ENCODE measurements around the gene SUN2. TPM values are rescaled to one million over a fixed set of nuclear protein-coding genes. Genes with fewer than 3 reads are reported as not detected.

SUN2 gene
- total RNA-seq, 3 donors from 2014 or later (not counting 1 experiment from before 2014, with no cell fraction given) = 882 to 1,056 (median 886) TPM

DNA sequence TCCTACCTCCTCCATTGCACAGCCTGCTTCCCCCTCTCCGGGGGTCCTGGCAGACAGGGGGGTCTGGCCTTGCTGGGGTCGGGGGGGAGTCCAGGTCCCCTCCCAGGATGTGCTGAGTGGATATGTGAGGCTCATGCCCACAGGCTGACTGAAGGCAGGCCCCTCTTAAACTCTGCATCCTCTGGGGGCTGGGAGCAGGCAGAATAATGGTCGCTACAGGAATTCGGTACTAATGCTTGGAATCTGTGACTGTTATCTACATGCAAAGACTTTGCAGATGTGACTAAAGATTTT lies 1.6 kb upstream of the SUN2 start:
- H3K36me3 ChIP-seq (ENCODE audit: control insufficient read depth, insufficient read depth, low read length) = peaks cover 13% of the 10 kb centered on the region
- peak overlapping the region; percentile 41 for H3K4me3 ChIP-seq (ENCODE audit: low read length)
- H3K27ac Mint-ChIP-seq = peak overlapping the region; percentile 88 to 91
- peaks cover 71% of the 10 kb centered on the region for H3K4me1 ChIP-seq (ENCODE audit: control insufficient read depth, insufficient read depth, low read length)
- no peaks in the 10 kb centered on the region for H3K27me3 Mint-ChIP-seq (ENCODE audit: low read depth in 2 of 2)
- WGBS (ENCODE audit: insufficient coverage) = 54% methylated on average over 3 of the region's 4 CpGs
- no peaks in the 10 kb centered on the region for H3K9me3 Mint-ChIP-seq
- DNase-seq (no peak), ATAC-seq (no peak)
- no peaks in the 10 kb centered on the region for H3K27me3 ChIP-seq (ENCODE audit: control insufficient read depth, insufficient read depth, low read length)
- H3K4me3 Mint-ChIP-seq = peak overlapping the region; percentile 94
- peaks cover 50 to 55% of the 10 kb centered on the region in 2 donors for H3K4me1 Mint-ChIP-seq
- TF ChIP-seq, protein P1, sequence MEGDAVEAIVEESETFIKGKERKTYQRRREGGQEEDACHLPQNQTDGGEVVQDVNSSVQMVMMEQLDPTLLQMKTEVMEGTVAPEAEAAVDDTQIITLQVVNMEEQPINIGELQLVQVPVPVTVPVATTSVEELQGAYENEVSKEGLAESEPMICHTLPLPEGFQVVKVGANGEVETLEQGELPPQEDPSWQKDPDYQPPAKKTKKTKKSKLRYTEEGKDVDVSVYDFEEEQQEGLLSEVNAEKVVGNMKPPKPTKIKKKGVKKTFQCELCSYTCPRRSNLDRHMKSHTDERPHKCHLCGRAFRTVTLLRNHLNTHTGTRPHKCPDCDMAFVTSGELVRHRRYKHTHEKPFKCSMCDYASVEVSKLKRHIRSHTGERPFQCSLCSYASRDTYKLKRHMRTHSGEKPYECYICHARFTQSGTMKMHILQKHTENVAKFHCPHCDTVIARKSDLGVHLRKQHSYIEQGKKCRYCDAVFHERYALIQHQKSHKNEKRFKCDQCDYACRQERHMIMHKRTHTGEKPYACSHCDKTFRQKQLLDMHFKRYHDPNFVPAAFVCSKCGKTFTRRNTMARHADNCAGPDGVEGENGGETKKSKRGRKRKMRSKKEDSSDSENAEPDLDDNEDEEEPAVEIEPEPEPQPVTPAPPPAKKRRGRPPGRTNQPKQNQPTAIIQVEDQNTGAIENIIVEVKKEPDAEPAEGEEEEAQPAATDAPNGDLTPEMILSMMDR (IDR thresholded peaks at IDR 0.05) = no peak
- H3K27ac ChIP-seq (ENCODE audit: low read length) = no peak overlapping the region
- intact Hi-C loops (cut with micrococcal nuclease) = loop anchor here (2.0 to 10.0 kb wide), 3 partner anchors 35 to 253 kb away; partner anchors contain the start of genes DDX17, DNAL4 and GTPBP1
- H3K36me3 Mint-ChIP-seq = peaks cover 7% of the 10 kb centered on the region
- no peaks in the 10 kb centered on the region for H3K9me3 ChIP-seq (ENCODE audit: control insufficient read depth, insufficient read depth, low read length)

DNA sequence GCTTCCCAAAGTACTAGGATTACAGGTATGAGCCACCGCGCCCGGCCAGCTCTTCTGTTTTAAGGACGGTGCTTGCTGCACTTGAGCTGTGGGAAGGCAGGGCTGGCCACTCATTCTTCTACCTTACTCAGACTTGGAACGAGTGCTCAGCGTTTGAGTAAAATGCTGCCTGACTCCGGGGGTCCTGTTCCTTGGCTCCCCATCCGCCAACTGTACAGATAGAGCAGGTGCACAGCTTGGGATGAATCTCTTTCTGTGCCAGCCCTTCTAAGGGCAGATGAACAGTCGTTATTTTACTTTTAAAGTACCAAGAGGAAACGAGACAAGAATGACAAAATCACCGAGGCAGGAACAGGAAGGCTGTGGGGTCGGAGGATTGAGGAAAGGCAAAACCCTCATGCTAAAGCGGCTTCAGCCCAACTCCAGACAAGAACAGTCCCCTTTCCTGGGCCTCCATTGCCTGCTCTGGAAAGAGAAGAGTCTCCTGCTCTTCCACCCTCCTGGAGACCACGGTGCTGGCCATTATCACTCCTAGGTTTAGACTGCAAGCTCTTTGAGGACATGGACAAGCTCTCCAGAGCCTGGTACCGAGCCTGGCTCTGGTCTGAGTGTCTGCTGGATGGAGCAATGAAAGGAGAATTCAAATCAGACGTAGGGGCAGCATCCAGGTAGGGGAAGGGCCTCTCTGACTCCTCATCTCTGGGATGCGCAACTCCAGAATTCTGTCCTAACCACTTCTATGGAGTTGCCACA lies 1.1 kb upstream of the SUN2 start:
- Mint-ChIP-seq H3K36me3 (peaks cover 7% of the 10 kb centered on the region), H3K27me3 (ENCODE audit: low read depth in 2 of 2) (no peaks in the 10 kb centered on the region), H3K4me1 (peaks cover 55 to 60% of the 10 kb centered on the region in 2 donors), H3K27ac (peak overlapping the region; percentile 88 to 91), H3K9me3 (no peaks in the 10 kb centered on the region), H3K4me3 (peak overlapping the region; percentile 94)
- intact Hi-C loops (cut with micrococcal nuclease) = loop anchor here (2.0 to 10.0 kb wide), 3 partner anchors 35 to 252 kb away; partner anchors contain the start of genes DDX17, DNAL4 and GTPBP1
- peaks cover 76% of the 10 kb centered on the region for H3K4me1 ChIP-seq (ENCODE audit: control insufficient read depth, insufficient read depth, low read length)
- no peak for ATAC-seq
- TF ChIP-seq, protein P1 (IDR thresholded peaks at IDR 0.05) = no peak
- peak overlapping the region; percentile 41 for H3K4me3 ChIP-seq (ENCODE audit: low read length)
- H3K9me3 ChIP-seq (ENCODE audit: control insufficient read depth, insufficient read depth, low read length) = no peaks in the 10 kb centered on the region
- H3K27ac ChIP-seq (ENCODE audit: low read length) = peak overlapping the region; percentile 59
- H3K27me3 ChIP-seq (ENCODE audit: control insufficient read depth, insufficient read depth, low read length) = no peaks in the 10 kb centered on the region
- WGBS (ENCODE audit: insufficient coverage) = 12% methylated on average over 17 of the region's 17 CpGs
- H3K36me3 ChIP-seq (ENCODE audit: control insufficient read depth, insufficient read depth, low read length) = peaks cover 17% of the 10 kb centered on the region
- peak in 1 of 2 donors; percentile 51 for DNase-seq

DNA sequence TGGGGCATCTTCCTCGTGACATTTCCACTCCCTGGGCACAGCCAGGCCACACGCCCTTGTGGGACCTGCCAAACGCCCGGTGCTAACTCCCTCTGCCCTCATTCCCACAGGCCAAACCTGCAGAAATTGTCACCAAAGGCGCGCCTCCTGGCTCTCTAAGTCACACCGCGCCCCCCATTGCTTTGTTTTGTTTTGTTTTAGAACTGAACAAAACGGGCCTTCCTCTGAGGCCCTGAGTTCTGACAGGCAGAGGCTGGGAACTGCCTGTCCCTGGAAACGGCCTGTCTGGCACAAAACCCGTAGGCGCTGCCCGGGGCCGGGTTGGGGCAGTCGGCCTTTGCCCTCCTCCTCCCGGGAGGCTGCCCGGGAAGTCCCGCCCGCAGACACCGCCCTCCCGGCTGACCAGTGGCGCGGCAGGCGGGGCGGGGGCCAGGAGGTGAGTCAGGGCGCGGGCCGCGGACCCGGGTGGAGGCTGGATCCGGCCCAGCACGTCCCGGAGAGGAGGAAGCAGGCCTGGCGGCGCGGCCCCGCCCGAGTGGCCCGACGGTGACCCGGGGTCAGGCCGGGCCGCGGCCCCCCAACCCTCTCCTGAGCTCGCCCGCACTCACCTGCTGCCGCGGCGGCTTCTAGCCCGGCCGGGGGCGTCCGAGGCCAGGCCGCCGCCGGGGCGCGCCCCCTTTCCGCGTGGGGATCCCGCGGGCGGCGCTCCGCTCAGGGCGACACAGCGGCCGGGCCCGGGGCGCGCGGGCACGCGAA lies 465 bp downstream of the SUN2 start:
- H3K4me3 ChIP-seq (ENCODE audit: low read length) = peak overlapping the region; percentile 93

More for the DNA sequence above, 465 bp downstream of the SUN2 start:
- Mint-ChIP-seq H3K4me3 (peak overlapping the region; percentile 99), H3K27me3 (ENCODE audit: low read depth in 2 of 2) (no peaks in the 10 kb centered on the region), H3K4me1 (peaks cover 65 to 76% of the 10 kb centered on the region in 2 donors), H3K27ac (peak overlapping the region; percentile 88 to 98), H3K36me3 (peaks cover 7% of the 10 kb centered on the region), H3K9me3 (no peaks in the 10 kb centered on the region)
- TF ChIP-seq, protein P1 (IDR thresholded peaks at IDR 0.05) = no peak
- ATAC-seq = peak; percentile 28 to 68 (median 32)
- WGBS (ENCODE audit: insufficient coverage) = under 1% methylated on average over 74 of the region's 74 CpGs
- Histone ChIP-seq H3K9me3 (ENCODE audit: control insufficient read depth, insufficient read depth, low read length) (no peaks in the 10 kb centered on the region), H3K36me3 (ENCODE audit: control insufficient read depth, insufficient read depth, low read length) (peaks cover 32% of the 10 kb centered on the region), H3K27ac (ENCODE audit: low read length) (peak overlapping the region; percentile 86), H3K27me3 (ENCODE audit: control insufficient read depth, insufficient read depth, low read length) (no peaks in the 10 kb centered on the region), H3K4me1 (ENCODE audit: control insufficient read depth, insufficient read depth, low read length) (peaks cover 79% of the 10 kb centered on the region)
- peak; percentile 64 to 74 for DNase-seq
- intact Hi-C loops (cut with micrococcal nuclease) = loop anchor here (5.0 to 10.0 kb wide), 2 partner anchors 37 to 251 kb away; partner anchors contain the start of genes DDX17 and DNAL4

All from natural killer cell (primary cell).